ENCODE measurements around the gene SLC6A9.
A peak's percentile ranks its signal among the peaks of the same experiment; 100 is the strongest.

Gene SLC6A9

DNA sequence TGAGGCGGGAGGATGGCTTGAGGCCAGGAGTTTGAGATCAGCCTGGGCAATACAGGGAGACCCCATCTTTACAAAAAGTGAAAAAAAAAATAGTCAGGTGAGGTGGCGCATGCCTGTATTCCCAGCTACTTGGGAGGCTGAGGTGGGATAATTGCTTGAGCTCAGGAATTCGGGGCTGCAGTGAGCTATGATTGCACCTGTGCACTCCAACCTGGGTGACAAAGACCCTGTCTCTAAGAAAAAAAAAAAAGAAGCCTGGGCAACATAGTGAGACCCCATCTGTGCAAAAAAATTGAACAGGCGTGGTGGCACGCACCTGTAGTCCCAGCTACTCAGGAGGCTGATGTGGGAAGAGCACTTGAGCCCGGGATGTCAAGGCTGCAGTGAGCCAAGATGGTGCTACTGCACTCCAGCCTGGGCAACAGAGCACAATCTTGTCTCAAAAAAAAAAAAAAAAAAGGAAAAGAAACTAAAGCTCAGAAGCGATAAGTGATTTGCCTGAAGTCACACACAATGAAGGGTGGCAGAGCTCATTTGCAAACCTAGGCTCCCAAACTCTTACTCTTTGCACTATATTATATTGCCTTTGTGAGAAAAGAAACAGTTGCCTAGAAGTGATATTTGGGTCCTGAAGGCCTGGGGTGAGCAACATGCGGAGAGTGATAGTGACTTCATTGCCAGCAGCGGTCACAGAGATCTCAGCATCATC lies 37.9 kb downstream of the SLC6A9 start:
- no peaks in the 10 kb centered on the region for H3K27me3 ChIP-seq (ENCODE audit: control insufficient read depth in 1 of 2, insufficient read depth in 1 of 2, low read length in 2 of 2)
- no peak for DNase-seq
- H4K91ac ChIP-seq (ENCODE audit: low read length): no peak overlapping the region
- H3K18ac ChIP-seq (ENCODE audit: low read depth in 1 of 2, low read length in 2 of 2): no peak overlapping the region
- H3K14ac ChIP-seq (ENCODE audit: low read length in 2 of 2): no peak overlapping the region
- H2BK120ac ChIP-seq (ENCODE audit: low read depth, low read length): no peak overlapping the region
- 98% methylated on average over 8 of the region's 9 CpGs for WGBS
- no peak overlapping the region for H4K8ac ChIP-seq (ENCODE audit: low read length)
- H3K36me3 ChIP-seq (ENCODE audit: control insufficient read depth in 1 of 2, insufficient read depth in 2 of 2, low read depth in 1 of 2, low read length in 2 of 2): peaks cover 0 to 9% of the 10 kb centered on the region in 2 experiments
- no peak overlapping the region for H2BK12ac ChIP-seq (ENCODE audit: low read length in 2 of 2)
- no peak overlapping the region for H3K27ac ChIP-seq (ENCODE audit: low read length, poor library complexity, severe bottlenecking)
- no peak overlapping the region for H3K23ac ChIP-seq (ENCODE audit: low read length in 2 of 2)
- H3K79me1 ChIP-seq (replicated peaks; ENCODE audit: low read length, poor library complexity, severe bottlenecking): no peaks in the 10 kb centered on the region
- no peak overlapping the region for H2AFZ ChIP-seq (ENCODE audit: low read depth, low read length)
- no peak overlapping the region for H3K4ac ChIP-seq (ENCODE audit: low read depth in 1 of 2, low read length in 2 of 2)
- no peak overlapping the region for H2AK5ac ChIP-seq (ENCODE audit: low read length, severe bottlenecking)
- no peak overlapping the region for H3K4me3 ChIP-seq (ENCODE audit: insufficient read depth in 1 of 2, low read depth in 1 of 2, low read length in 2 of 2)
- H2BK15ac ChIP-seq (ENCODE audit: low read depth, poor library complexity, severe bottlenecking): no peak overlapping the region
- H2BK5ac ChIP-seq (ENCODE audit: low read depth, low read length, poor library complexity, severe bottlenecking): no peak overlapping the region
- peaks cover 20% of the 10 kb centered on the region for H3K4me1 ChIP-seq (ENCODE audit: control insufficient read depth, insufficient read depth, low read depth, low read length)
- H3K9ac ChIP-seq (ENCODE audit: low read length): no peak overlapping the region
- H3K9me3 ChIP-seq (ENCODE audit: control insufficient read depth, low read length): no peaks in the 10 kb centered on the region
- no peak overlapping the region for H3K4me2 ChIP-seq (ENCODE audit: low read length, poor library complexity, severe bottlenecking)

DNA sequence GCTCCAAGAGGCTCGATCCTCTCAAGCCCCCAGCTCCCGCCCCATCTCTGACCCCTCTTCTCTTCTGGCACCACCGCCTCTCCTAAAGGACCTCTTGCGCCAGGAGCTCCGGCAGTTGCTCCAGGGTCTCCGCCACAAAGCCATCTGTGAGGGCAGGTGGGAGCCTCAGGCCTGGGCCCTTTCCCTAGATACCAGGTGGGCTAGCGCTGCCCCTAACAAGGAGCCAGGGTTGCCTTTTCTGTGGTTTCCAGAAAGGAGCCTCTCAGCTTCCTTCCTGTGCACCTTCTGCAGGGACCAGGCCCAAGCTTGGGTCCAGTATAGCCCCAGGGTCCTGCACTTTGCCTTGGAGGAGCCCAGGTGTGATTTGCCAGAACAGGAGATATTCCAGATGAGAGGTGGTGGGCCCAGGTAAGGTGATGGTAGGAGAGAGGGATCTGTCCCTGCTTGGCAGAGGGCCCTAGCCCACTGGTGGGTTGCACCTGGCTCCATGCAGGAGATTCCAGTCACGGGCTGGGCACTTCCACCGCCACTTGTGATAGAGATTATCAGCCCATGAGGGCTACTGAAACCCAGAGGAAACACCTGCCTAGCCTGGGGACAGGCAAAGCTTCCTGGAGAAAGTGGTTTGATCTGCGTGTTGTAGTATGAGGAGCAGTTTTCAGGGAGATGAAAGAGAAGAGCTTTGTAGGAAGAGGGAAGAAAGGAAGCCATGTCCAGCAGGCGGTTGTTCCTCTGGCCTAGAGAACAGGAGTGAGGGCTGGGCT lies 38.8 kb downstream of the SLC6A9 start:
- no peak for DNase-seq
- peaks cover 26% of the 10 kb centered on the region for H3K4me1 ChIP-seq (ENCODE audit: control insufficient read depth, insufficient read depth, low read depth, low read length)
- peak overlapping the region; percentile 79 to 84 for H3K4me3 ChIP-seq (ENCODE audit: insufficient read depth in 1 of 2, low read depth in 1 of 2, low read length in 2 of 2)
- peak overlapping the region in 1 of 2 experiments; percentile 25 for H3K18ac ChIP-seq (ENCODE audit: low read depth in 1 of 2, low read length in 2 of 2)
- no peak overlapping the region for H2BK12ac ChIP-seq (ENCODE audit: low read length in 2 of 2)
- H3K9me3 ChIP-seq (ENCODE audit: control insufficient read depth, low read length): no peaks in the 10 kb centered on the region
- no peak overlapping the region for H3K4ac ChIP-seq (ENCODE audit: low read depth in 1 of 2, low read length in 2 of 2)
- H3K9ac ChIP-seq (ENCODE audit: low read length): peak overlapping the region; percentile 91
- H4K91ac ChIP-seq (ENCODE audit: low read length): no peak overlapping the region
- no peaks in the 10 kb centered on the region for H3K79me1 ChIP-seq (replicated peaks; ENCODE audit: low read length, poor library complexity, severe bottlenecking)
- no peak overlapping the region for H2AK5ac ChIP-seq (ENCODE audit: low read length, severe bottlenecking)
- H3K36me3 ChIP-seq (ENCODE audit: control insufficient read depth in 1 of 2, insufficient read depth in 2 of 2, low read depth in 1 of 2, low read length in 2 of 2): peaks cover 3 to 5% of the 10 kb centered on the region in 2 experiments
- H2BK15ac ChIP-seq (ENCODE audit: low read depth, poor library complexity, severe bottlenecking): peak overlapping the region; percentile 34
- no peak overlapping the region for H3K23ac ChIP-seq (ENCODE audit: low read length in 2 of 2)
- H3K27ac ChIP-seq (ENCODE audit: low read length, poor library complexity, severe bottlenecking): no peak overlapping the region
- H4K8ac ChIP-seq (ENCODE audit: low read length): peak overlapping the region; percentile 46
- H2BK120ac ChIP-seq (ENCODE audit: low read depth, low read length): no peak overlapping the region
- peak overlapping the region; percentile 82 for H3K4me2 ChIP-seq (ENCODE audit: low read length, poor library complexity, severe bottlenecking)
- no peaks in the 10 kb centered on the region for H3K27me3 ChIP-seq (ENCODE audit: control insufficient read depth in 1 of 2, insufficient read depth in 1 of 2, low read length in 2 of 2)
- no peak overlapping the region for H3K14ac ChIP-seq (ENCODE audit: low read length in 2 of 2)
- no peak overlapping the region for H2BK5ac ChIP-seq (ENCODE audit: low read depth, low read length, poor library complexity, severe bottlenecking)
- no peak overlapping the region for H2AFZ ChIP-seq (ENCODE audit: low read depth, low read length)
- 59% methylated on average over 11 of the region's 11 CpGs for WGBS

- peak within 1 kb of the TSS; percentile 46 for H4K8ac ChIP-seq (ENCODE audit: low read length)
- H3K36me3 ChIP-seq (ENCODE audit: control insufficient read depth in 1 of 2, insufficient read depth in 2 of 2, low read depth in 1 of 2, low read length in 2 of 2): peaks cover 2 to 12% of the 10 kb centered on the region in 2 experiments
- under 1% methylated on average over 49 of the region's 66 CpGs for WGBS
- H3K9me3 ChIP-seq (ENCODE audit: control insufficient read depth, low read length): no peaks in the 10 kb centered on the region
- H3K4ac ChIP-seq (ENCODE audit: low read depth in 1 of 2, low read length in 2 of 2): peak within 1 kb of the TSS; percentile 47 to 49
- H2BK15ac ChIP-seq (ENCODE audit: low read depth, poor library complexity, severe bottlenecking): peak within 1 kb of the TSS; percentile 34
- peak within 1 kb of the TSS in 1 of 2 experiments; percentile 81 for H3K23ac ChIP-seq (ENCODE audit: low read length in 2 of 2)
- peak within 1 kb of the TSS; percentile 52 to 97 for H3K18ac ChIP-seq (ENCODE audit: low read depth in 1 of 2, low read length in 2 of 2)
- peak; percentile 84 for DNase-seq
- H3K79me1 ChIP-seq (replicated peaks; ENCODE audit: low read length, poor library complexity, severe bottlenecking): no peaks in the 10 kb centered on the region
- H2AFZ ChIP-seq (ENCODE audit: low read depth, low read length): peak within 1 kb of the TSS; percentile 94
- peak within 1 kb of the TSS; percentile 41 for H3K27ac ChIP-seq (ENCODE audit: low read length, poor library complexity, severe bottlenecking)
- peak within 1 kb of the TSS; percentile 91 for H3K9ac ChIP-seq (ENCODE audit: low read length)
- H3K4me3 ChIP-seq (ENCODE audit: insufficient read depth in 1 of 2, low read depth in 1 of 2, low read length in 2 of 2): peak within 1 kb of the TSS; percentile 79 to 84
- H2BK12ac ChIP-seq (ENCODE audit: low read length in 2 of 2): no peak within 1 kb of the TSS
- peak within 1 kb of the TSS; percentile 82 for H3K4me2 ChIP-seq (ENCODE audit: low read length, poor library complexity, severe bottlenecking)
- no peaks in the 10 kb centered on the region for H3K27me3 ChIP-seq (ENCODE audit: control insufficient read depth in 1 of 2, insufficient read depth in 1 of 2, low read length in 2 of 2)
- H3K14ac ChIP-seq (ENCODE audit: low read length in 2 of 2): peak within 1 kb of the TSS in 1 of 2 experiments; percentile 28
- H4K91ac ChIP-seq (ENCODE audit: low read length): no peak within 1 kb of the TSS
- H2AK5ac ChIP-seq (ENCODE audit: low read length, severe bottlenecking): peak within 1 kb of the TSS; percentile 38
- H2BK5ac ChIP-seq (ENCODE audit: low read depth, low read length, poor library complexity, severe bottlenecking): no peak within 1 kb of the TSS
- H2BK120ac ChIP-seq (ENCODE audit: low read depth, low read length): no peak within 1 kb of the TSS
- H3K4me1 ChIP-seq (ENCODE audit: control insufficient read depth, insufficient read depth, low read depth, low read length): peaks cover 31% of the 10 kb centered on the region
These were observed 39.6 kb downstream of the SLC6A9 start, which contains the start of gene CCDC24 for GRCh38 chr1:43991476-43992231. Gene CCDC24, plus strand, starts transcription at chr1:43991599. Its CDS starts 280 bp downstream, at chr1:43991879.

GRCh38 chr1:43991200-43991475 lies 40.1 kb downstream of the SLC6A9 start:
- peaks cover 4 to 17% of the 10 kb centered on the region in 2 experiments for H3K36me3 ChIP-seq (ENCODE audit: control insufficient read depth in 1 of 2, insufficient read depth in 2 of 2, low read depth in 1 of 2, low read length in 2 of 2)
- no peaks in the 10 kb centered on the region for H3K9me3 ChIP-seq (ENCODE audit: control insufficient read depth, low read length)
- H2BK120ac ChIP-seq (ENCODE audit: low read depth, low read length): no peak overlapping the region
- peak overlapping the region; percentile 3 for H2AFZ ChIP-seq (ENCODE audit: low read depth, low read length)
- H3K4me2 ChIP-seq (ENCODE audit: low read length, poor library complexity, severe bottlenecking): peak overlapping the region; percentile 82
- H3K27ac ChIP-seq (ENCODE audit: low read length, poor library complexity, severe bottlenecking): peak overlapping the region; percentile 41
- peak overlapping the region in 1 of 2 experiments; percentile 28 for H3K14ac ChIP-seq (ENCODE audit: low read length in 2 of 2)
- H2BK12ac ChIP-seq (ENCODE audit: low read length in 2 of 2): no peak overlapping the region
- peak overlapping the region; percentile 91 for H3K9ac ChIP-seq (ENCODE audit: low read length)
- 6% methylated on average over 10 of the region's 10 CpGs for WGBS
- H3K4me1 ChIP-seq (ENCODE audit: control insufficient read depth, insufficient read depth, low read depth, low read length): peaks cover 32% of the 10 kb centered on the region
- H3K27me3 ChIP-seq (ENCODE audit: control insufficient read depth in 1 of 2, insufficient read depth in 1 of 2, low read length in 2 of 2): no peaks in the 10 kb centered on the region
- H3K79me1 ChIP-seq (replicated peaks; ENCODE audit: low read length, poor library complexity, severe bottlenecking): no peaks in the 10 kb centered on the region
- no peak overlapping the region for H2BK15ac ChIP-seq (ENCODE audit: low read depth, poor library complexity, severe bottlenecking)
- peak overlapping the region; percentile 79 to 84 for H3K4me3 ChIP-seq (ENCODE audit: insufficient read depth in 1 of 2, low read depth in 1 of 2, low read length in 2 of 2)
- H3K23ac ChIP-seq (ENCODE audit: low read length in 2 of 2): no peak overlapping the region
- peak overlapping the region; percentile 43 for H4K8ac ChIP-seq (ENCODE audit: low read length)
- H3K4ac ChIP-seq (ENCODE audit: low read depth in 1 of 2, low read length in 2 of 2): no peak overlapping the region
- H3K18ac ChIP-seq (ENCODE audit: low read depth in 1 of 2, low read length in 2 of 2): peak overlapping the region in 1 of 2 experiments; percentile 46
- H4K91ac ChIP-seq (ENCODE audit: low read length): no peak overlapping the region
- H2AK5ac ChIP-seq (ENCODE audit: low read length, severe bottlenecking): no peak overlapping the region
- DNase-seq: no peak
- no peak overlapping the region for H2BK5ac ChIP-seq (ENCODE audit: low read depth, low read length, poor library complexity, severe bottlenecking)

All from mesenchymal stem cell (in vitro differentiated cells and primary cell).